ENCODE measurements around the gene PLA2G4E. TPM values are rescaled to one million over a fixed set of nuclear protein-coding genes. Genes with fewer than 3 reads are reported as not detected.

PLA2G4E gene
- total and polyA plus RNA-seq, 9 of the 15 experiments (the other 6 are each of a cell fraction or from before 2014, with no cell fraction given) = 0.03 TPM; not detected in 8

GRCh38 chr15:42036112-42036905, 15.5 kb upstream of the PLA2G4E start:
- Histone ChIP-seq H3K4me1 (replicated peaks in 1 of 2; ENCODE audit: control insufficient read depth in 2 of 2, insufficient read depth in 2 of 2, low read length in 2 of 2) (peaks cover 0 to 11% of the 10 kb centered on the region in 2 experiments; a peak in 1 of 5 replicates), H3K79me2 (ENCODE audit: control insufficient read depth, insufficient read depth, low read length) (no peaks in the 10 kb centered on the region), H2AFZ (ENCODE audit: low read depth, low read length) (no peak overlapping the region), H3K4me3 (no peak overlapping the region), H3K27ac (ENCODE audit: extremely low read depth, low read depth, low read length) (no peak overlapping the region), H4K20me1 (replicated peaks; ENCODE audit: control insufficient read depth, insufficient read depth, low read length) (no peaks in the 10 kb centered on the region), H3K36me3 (ENCODE audit: control insufficient read depth, insufficient read depth, low read length) (no peaks in the 10 kb centered on the region), H3K9ac (ENCODE audit: insufficient read depth in 1 of 2, low read depth in 2 of 2, low read length in 2 of 2) (no peak overlapping the region; a peak in 1 of 4 replicates), H3K4me2 (ENCODE audit: insufficient read depth, low read length) (no peak overlapping the region), H3K27me3 (ENCODE audit: control insufficient read depth in 2 of 2, insufficient read depth in 2 of 2, low read length in 2 of 2) (peaks cover 29 to 45% of the 10 kb centered on the region in 2 experiments; a peak in 3 of 5 replicates), H3K9me3 (replicated peaks; ENCODE audit: control insufficient read depth, insufficient read depth, low read depth, low read length) (no peaks in the 10 kb centered on the region; the same call in none of the 2 replicates), H3K9me1 (ENCODE audit: control insufficient read depth, insufficient read depth, low read length) (no peaks in the 10 kb centered on the region)
- FAIRE-seq (no peak), DNase-seq (ENCODE audit: extremely low read depth in 1 of 4, low spot score in 3 of 4) (no peak), ATAC-seq (no peak)
- intact Hi-C loops (cut with micrococcal nuclease) (no loop called here), in situ Hi-C loops (cut with MboI) (no loop called here)
- TF ChIP-seq SMAD1 (IDR thresholded peaks at IDR 0.05; ENCODE audit: low read depth, low read length, partially characterized antibody) (no peak), TCF15 (CRISPR knock-in tag; IDR thresholded peaks at IDR 0.05) (no peak), RBM34 (IDR thresholded peaks at IDR 0.05; ENCODE audit: borderline replicate concordance, insufficient read depth, low read length) (no peak), ZNF232 (CRISPR knock-in tag; IDR thresholded peaks at IDR 0.05) (no peak), HOMEZ (CRISPR knock-in tag; IDR thresholded peaks at IDR 0.05) (no peak), HMG20A (CRISPR knock-in tag; conservative IDR thresholded peaks at IDR 0.05) (no peak), NR2F6 (CRISPR knock-in tag; IDR thresholded peaks at IDR 0.05) (no peak), ZNF589 (CRISPR knock-in tag; IDR thresholded peaks at IDR 0.05; ENCODE audit: low read depth) (no peak), RUNX1 (IDR thresholded peaks at IDR 0.05; ENCODE audit: low read depth) (no peak)
- ChIA-PET CTCF (ENCODE audit: low intra/inter-chr PET ratio) (no interaction called here), POLR2A (no interaction called here)
- WGBS (ENCODE audit: insufficient coverage, low coverage, missing lambda C conversion rate) = 2% methylated on average over 32 of the region's 45 CpGs
- no TSS peak for BruUV-seq (replicated peaks)
